ENCODE data around the gene HDDC3. TPM values are rescaled to one million over a fixed set of nuclear protein-coding genes. Genes with fewer than 3 reads are reported as not detected.

Gene HDDC3
- total RNA-seq, 2 experiments from 2014 or later: 37.6 to 41.7 TPM

DNA sequence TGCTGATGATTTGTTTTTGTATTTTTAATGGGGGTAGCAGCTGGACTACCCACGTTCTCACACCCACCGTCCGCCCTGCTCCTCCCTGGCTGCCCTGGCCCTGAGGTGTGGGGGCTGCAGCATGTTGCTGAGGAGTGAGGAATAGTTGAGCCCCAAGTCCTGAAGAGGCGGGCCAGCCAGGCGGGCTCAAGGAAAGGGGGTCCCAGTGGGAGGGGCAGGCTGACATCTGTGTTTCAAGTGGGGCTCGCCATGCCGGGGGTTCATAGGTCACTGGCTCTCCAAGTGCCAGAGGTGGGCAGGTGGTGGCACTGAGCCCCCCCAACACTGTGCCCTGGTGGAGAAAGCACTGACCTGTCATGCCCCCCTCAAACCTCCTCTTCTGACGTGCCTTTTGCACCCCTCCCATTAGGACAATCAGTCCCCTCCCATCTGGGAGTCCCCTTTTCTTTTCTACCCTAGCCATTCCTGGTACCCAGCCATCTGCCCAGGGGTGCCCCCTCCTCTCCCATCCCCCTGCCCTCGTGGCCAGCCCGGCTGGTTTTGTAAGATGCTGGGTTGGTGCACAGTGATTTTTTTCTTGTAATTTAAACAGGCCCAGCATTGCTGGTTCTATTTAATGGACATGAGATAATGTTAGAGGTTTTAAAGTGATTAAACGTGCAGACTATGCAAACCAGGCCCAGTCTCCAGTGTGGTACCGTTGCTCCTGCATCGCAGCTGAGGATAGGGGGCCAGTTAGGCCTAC is 49.4 kb downstream of the HDDC3 start:
- DNase-seq: no peak
- Mint-ChIP-seq H3K27ac (peak overlapping the region; percentile 71), H3K4me3 (no peak overlapping the region), H3K9me3 (no peaks in the 10 kb centered on the region), H3K36me3 (ENCODE audit: low read depth) (peaks cover 54% of the 10 kb centered on the region), H3K4me1 (peaks cover 63% of the 10 kb centered on the region), H3K27me3 (no peaks in the 10 kb centered on the region)
- ChIA-PET CTCF (no interaction called here), POLR2A (interaction anchor here (0.7 to 4.6 kb wide), 7 partner anchors 9 to 238 kb away, joined by 3 to 26 read pairs (median 9); partner anchors contain the start of gene BLM)

DNA sequence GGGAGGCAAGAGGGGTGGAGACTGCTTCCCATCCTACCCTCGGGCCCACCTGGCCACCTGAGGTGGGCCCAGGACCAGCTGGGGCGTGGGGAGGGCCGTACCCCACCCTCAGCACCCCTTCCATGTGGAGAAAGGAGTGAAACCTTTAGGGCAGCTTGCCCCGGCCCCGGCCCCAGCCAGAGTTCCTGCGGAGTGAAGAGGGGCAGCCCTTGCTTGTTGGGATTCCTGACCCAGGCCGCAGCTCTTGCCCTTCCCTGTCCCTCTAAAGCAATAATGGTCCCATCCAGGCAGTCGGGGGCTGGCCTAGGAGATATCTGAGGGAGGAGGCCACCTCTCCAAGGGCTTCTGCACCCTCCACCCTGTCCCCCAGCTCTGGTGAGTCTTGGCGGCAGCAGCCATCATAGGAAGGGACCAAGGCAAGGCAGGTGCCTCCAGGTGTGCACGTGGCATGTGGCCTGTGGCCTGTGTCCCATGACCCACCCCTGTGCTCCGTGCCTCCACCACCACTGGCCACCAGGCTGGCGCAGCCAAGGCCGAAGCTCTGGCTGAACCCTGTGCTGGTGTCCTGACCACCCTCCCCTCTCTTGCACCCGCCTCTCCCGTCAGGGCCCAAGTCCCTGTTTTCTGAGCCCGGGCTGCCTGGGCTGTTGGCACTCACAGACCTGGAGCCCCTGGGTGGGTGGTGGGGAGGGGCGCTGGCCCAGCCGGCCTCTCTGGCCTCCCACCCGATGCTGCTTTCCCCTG is 50.2 kb downstream of the HDDC3 start:
- no peaks in the 10 kb centered on the region for H3K9me3 Mint-ChIP-seq
- H3K4me3 Mint-ChIP-seq: no peak overlapping the region
- POLR2A ChIA-PET: interaction anchor here (1.1 to 3.1 kb wide), 7 partner anchors 9 to 238 kb away, joined by 3 to 10 read pairs (median 5); partner anchors contain the start of genes BLM and MAN2A2
- no peak for DNase-seq
- H3K4me1 Mint-ChIP-seq: peaks cover 69% of the 10 kb centered on the region
- H3K36me3 Mint-ChIP-seq (ENCODE audit: low read depth): peaks cover 57% of the 10 kb centered on the region
- CTCF ChIA-PET: interaction anchor here (1.2 kb wide), 1 partner anchor 67 kb away, joined by 3 read pairs; no protein-coding TSS in a partner anchor
- peak overlapping the region; percentile 71 for H3K27ac Mint-ChIP-seq
- no peaks in the 10 kb centered on the region for H3K27me3 Mint-ChIP-seq

GRCh38 chr15:90881181-90881977 is 51.0 kb downstream of the HDDC3 start:
- Mint-ChIP-seq H3K27me3 (no peaks in the 10 kb centered on the region), H3K4me3 (no peak overlapping the region), H3K4me1 (peaks cover 75% of the 10 kb centered on the region), H3K27ac (no peak overlapping the region), H3K9me3 (no peaks in the 10 kb centered on the region), H3K36me3 (ENCODE audit: low read depth) (peaks cover 62% of the 10 kb centered on the region)
- ChIA-PET POLR2A (interaction anchor here (1.1 to 3.1 kb wide), 6 partner anchors 8 to 237 kb away, joined by 3 to 10 read pairs (median 4); partner anchors contain the start of genes BLM and MAN2A2), CTCF (interaction anchor here (1.2 kb wide), 1 partner anchor 66 kb away, joined by 3 read pairs; no protein-coding TSS in a partner anchor)
- DNase-seq: no peak

DNA sequence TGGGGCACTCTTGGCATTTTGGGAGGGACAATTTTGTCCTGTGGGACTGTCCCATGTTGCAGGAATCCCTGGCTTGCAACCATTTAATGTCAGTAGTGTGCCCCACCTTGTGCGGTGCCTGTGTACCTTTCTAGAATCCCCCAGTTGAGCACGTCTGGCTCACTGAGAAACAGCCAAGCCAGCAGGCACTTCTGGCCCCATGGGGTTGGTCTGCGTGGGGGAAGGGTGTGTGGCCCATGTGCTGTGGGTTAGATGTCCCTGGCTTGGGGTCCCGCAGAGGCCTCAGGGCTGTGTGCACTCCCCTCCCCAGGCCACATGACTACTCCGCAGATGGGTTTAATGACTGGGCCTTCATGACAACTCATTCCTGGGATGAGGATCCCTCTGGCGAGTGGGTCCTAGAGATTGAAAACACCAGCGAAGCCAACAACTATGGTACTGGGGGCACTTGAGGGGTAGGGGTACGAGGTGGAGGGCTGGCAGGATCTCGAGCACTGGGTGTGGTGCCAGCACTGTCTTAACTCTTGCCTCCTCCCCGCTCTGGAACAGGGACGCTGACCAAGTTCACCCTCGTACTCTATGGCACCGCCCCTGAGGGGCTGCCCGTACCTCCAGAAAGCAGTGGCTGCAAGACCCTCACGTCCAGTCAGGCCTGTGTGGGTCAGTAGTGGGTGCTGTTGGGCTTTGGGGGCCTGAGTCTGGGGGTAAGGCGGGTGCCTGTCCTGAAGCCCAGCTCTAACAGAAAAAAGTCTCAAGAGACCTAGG is 51.8 kb downstream of the HDDC3 start:
- H3K27ac Mint-ChIP-seq: peak overlapping the region; percentile 52
- ChIA-PET CTCF (interaction anchor here (1.2 kb wide), 1 partner anchor 66 kb away, joined by 3 read pairs; no protein-coding TSS in a partner anchor), POLR2A (interaction anchor here (3.1 kb wide), 1 partner anchor 163 kb away, joined by 10 read pairs; the partner anchor contains the start of gene BLM)
- H3K4me3 Mint-ChIP-seq: no peak overlapping the region
- H3K9me3 Mint-ChIP-seq: no peaks in the 10 kb centered on the region
- H3K4me1 Mint-ChIP-seq: peaks cover 75% of the 10 kb centered on the region
- no peaks in the 10 kb centered on the region for H3K27me3 Mint-ChIP-seq
- DNase-seq: no peak
- H3K36me3 Mint-ChIP-seq (ENCODE audit: low read depth): peaks cover 66% of the 10 kb centered on the region

Other genes with a start within 250 kb of the HDDC3 start
- 10 to 100 TPM; 59.4 to 63.7 TPM for gene BLM, start 215.2 kb downstream of the HDDC3 start, total RNA-seq
- 100 to 1,000 TPM; 550 to 553 TPM for gene FURIN, start 64.0 kb downstream of the HDDC3 start, total RNA-seq
- 10 to 100 TPM; 31.2 to 32.4 TPM for gene FES, start 48.0 kb downstream of the HDDC3 start, total RNA-seq
- 100 to 1,000 TPM; 132 to 133 TPM for gene MAN2A2, start 29.2 kb downstream of the HDDC3 start, total RNA-seq
- gene UNC45A, start 2.7 kb upstream of the HDDC3 start, total RNA-seq: 10 to 100 TPM; 71.3 to 75.2 TPM
- gene RCCD1, start 22.3 kb upstream of the HDDC3 start, total RNA-seq: 10 to 100 TPM; 31.3 to 32.8 TPM
- gene PRC1, start 62.0 kb upstream of the HDDC3 start, total RNA-seq: 100 to 1,000 TPM; 158 to 167 TPM
- 10 to 100 TPM; 20.8 to 23.5 TPM for gene VPS33B, start 90.0 kb upstream of the HDDC3 start, total RNA-seq
- gene SV2B, start 167.7 kb upstream of the HDDC3 start, total RNA-seq: under 1 TPM in 1 of 2 experiments, not detected in 1; 0.05 TPM